OCI-LY7 (cell line): ENCODE data around the gene ELFN1. TPM values are rescaled to one million over a fixed set of nuclear protein-coding genes. Genes with fewer than 3 reads are reported as not detected.

Source experiments
- BruUV-seq: library from RNA; stranded (reverse); fragments of 400-500 nt; replicated peaks from 2 replicates; lab custom pipeline; 2021; lab: Mats Ljungman, UMichigan
- CTCF ChIA-PET: fragments of 300-600 bp; sonication (Branson Sonifier 250); formaldehyde crosslinking; loops from one replicate; lab custom pipeline; 2022; ENCODE audit warnings: antibody characterized with exemption; ENCODE audit not compliant: unreplicated experiment; lab: Charles Lee
- POLR2A ChIA-PET: fragments of 300-600 bp; sonication (Branson Sonifier 250); formaldehyde crosslinking; loops from one replicate; lab custom pipeline; 2022; ENCODE audit warnings: antibody characterized with exemption; lab: Charles Lee
- DNase-seq: peaks from one replicate; pipeline ENCODE4 v3.0.0-alpha.2; 2015; ENCODE audit warnings: low spot score
- H2AFZ ChIP-seq: fragments of 200-600 bp; sonication (generic), shearing (Covaris generic); 2 replicates; pipeline ENCODE4 v1.6.1; 2014; ENCODE audit warnings: mild to moderate bottlenecking, antibody characterized with exemption, low read length, moderate library complexity
- H3K27ac ChIP-seq: fragments of 200-600 bp; sonication (generic); 2 replicates; pipeline ENCODE4 v1.5.1; 2014; ENCODE audit warnings: mixed run types, low read depth, mild to moderate bottlenecking, moderate library complexity, low read length, inconsistent platforms; ENCODE audit not compliant: poor library complexity, severe bottlenecking
- H3K36me3 ChIP-seq: fragments of 200-600 bp; sonication (generic); 2 replicates; pipeline ENCODE4 v1.6.1; 2014; ENCODE audit warnings: mild to moderate bottlenecking, antibody characterized with exemption, low read length, moderate library complexity, mixed read lengths; ENCODE audit not compliant: insufficient read depth
- H3K4me1 ChIP-seq: fragments of 200-600 bp; sonication (generic); 2 replicates; pipeline ENCODE4 v1.5.1; 2014; ENCODE audit warnings: mild to moderate bottlenecking, low read length; ENCODE audit not compliant: insufficient read depth, poor library complexity, severe bottlenecking
- H3K4me2 ChIP-seq: fragments of 200-600 bp; sonication (generic); 2 replicates; pipeline ENCODE4 v1.6.1; 2014; ENCODE audit warnings: mild to moderate bottlenecking, low read length
- H3K4me3 ChIP-seq: fragments of 200-600 bp; sonication (generic); 2 replicates; pipeline ENCODE4 v1.5.1; 2014; ENCODE audit warnings: mild to moderate bottlenecking, low read depth, low read length; ENCODE audit not compliant: poor library complexity, severe bottlenecking
- H3K79me2 ChIP-seq: fragments of 200-600 bp; sonication (generic); 2 replicates; pipeline ENCODE4 v1.6.1; 2016; ENCODE audit warnings: low read depth, mild to moderate bottlenecking, low read length, moderate library complexity, mixed read lengths; ENCODE audit not compliant: insufficient read depth
- H3K9me2 ChIP-seq: fragments of 200-600 bp; sonication (generic); 2 replicates; pipeline ENCODE4 v1.6.1; 2016; ENCODE audit warnings: mild to moderate bottlenecking, low read length, mixed read lengths; ENCODE audit not compliant: insufficient read depth
- H3K9me3 ChIP-seq: fragments of 200-600 bp; sonication (generic); 2 replicates; pipeline ENCODE4 v1.6.1; 2014; ENCODE audit warnings: mild to moderate bottlenecking, mixed run types, low read length, mixed read lengths
- H4K20me1 ChIP-seq: fragments of 200-600 bp; sonication (generic); 2 replicates; pipeline ENCODE4 v1.6.1; 2014; ENCODE audit warnings: mild to moderate bottlenecking, antibody characterized with exemption, low read length, moderate library complexity, mixed read lengths; ENCODE audit not compliant: insufficient read depth
- EZH2phosphoT487 ChIP-seq: fragments of 200-600 bp; sonication (generic); IDR thresholded peaks from 2 replicates; pipeline ENCODE4 v1.6.1; 2018; ENCODE audit warnings: low read depth, borderline replicate concordance, mild to moderate bottlenecking, mixed run types, antibody characterized with exemption, low read length, moderate library complexity, mixed read lengths
- intact Hi-C: fragments of 100-400 bp; cut with micrococcal nuclease; formaldehyde crosslinking; loops from one replicate; pipeline ENCODE4 v1.10.0; 2022; ENCODE audit not compliant: unreplicated experiment
- total RNA-seq, 2 experiments: library from RNA; depleted of rRNA in 1 of 2; stranded (reverse); fragments of >200 nt in 1 of 2; shearing (Covaris generic) in 1 of 2; gene quantifications; 2 replicates each; pipeline ENCODE4 v1.2.3, GENCODE V29; 2014 to 2022
- TF ChIP-seq, protein P1 (sequence below): fragments of 200-600 bp; sonication (generic); conservative IDR thresholded peaks from 2 replicates; pipeline ENCODE4 v1.5.1; 2014; ENCODE audit warnings: mild to moderate bottlenecking, antibody characterized with exemption, low read length, moderate library complexity, mixed read lengths

ELFN1 gene
- total RNA-seq, 2 experiments from 2014 or later, result not detected

DNA sequence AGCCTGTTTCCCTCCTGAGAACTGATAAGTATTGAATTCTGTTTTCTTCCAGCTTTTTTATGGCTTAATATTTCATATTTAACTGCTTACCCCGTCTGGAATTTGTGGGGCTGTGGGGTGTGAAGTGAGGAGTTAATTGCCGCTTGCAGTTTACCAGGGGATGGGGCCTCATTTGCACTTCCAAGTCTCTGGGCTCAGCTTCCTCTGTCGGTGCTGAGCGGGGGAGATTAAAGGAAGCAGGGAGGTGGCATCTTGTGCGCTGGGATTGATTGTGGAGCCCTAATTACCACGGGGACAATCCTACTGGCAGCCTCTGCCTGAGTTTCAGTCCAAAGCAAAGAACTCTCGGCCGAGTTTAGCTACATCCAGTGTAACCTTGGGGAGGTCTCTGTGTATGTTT lies 33.4 kb downstream of the ELFN1 start:
- Histone ChIP-seq H4K20me1 (no peaks in the 10 kb centered on the region), H2AFZ (no peak overlapping the region), H3K4me2 (no peak overlapping the region), H3K9me3 (0 out of 2 replicates have a peak, but pooled peaks cover 6% of the 10 kb centered on the region), H3K27ac (no peak overlapping the region), H3K4me1 (no peaks in the 10 kb centered on the region), H3K79me2 (no peaks in the 10 kb centered on the region), H3K9me2 (no peaks in the 10 kb centered on the region), H3K4me3 (no peak overlapping the region), H3K36me3 (no peaks in the 10 kb centered on the region)
- ChIA-PET POLR2A (no interaction called here), CTCF (interaction anchor here (0.5 kb wide), 1 partner anchor 489 kb away, joined by 3 read pairs; no protein-coding TSS in a partner anchor)
- no peak for DNase-seq
- TF ChIP-seq, protein P1, sequence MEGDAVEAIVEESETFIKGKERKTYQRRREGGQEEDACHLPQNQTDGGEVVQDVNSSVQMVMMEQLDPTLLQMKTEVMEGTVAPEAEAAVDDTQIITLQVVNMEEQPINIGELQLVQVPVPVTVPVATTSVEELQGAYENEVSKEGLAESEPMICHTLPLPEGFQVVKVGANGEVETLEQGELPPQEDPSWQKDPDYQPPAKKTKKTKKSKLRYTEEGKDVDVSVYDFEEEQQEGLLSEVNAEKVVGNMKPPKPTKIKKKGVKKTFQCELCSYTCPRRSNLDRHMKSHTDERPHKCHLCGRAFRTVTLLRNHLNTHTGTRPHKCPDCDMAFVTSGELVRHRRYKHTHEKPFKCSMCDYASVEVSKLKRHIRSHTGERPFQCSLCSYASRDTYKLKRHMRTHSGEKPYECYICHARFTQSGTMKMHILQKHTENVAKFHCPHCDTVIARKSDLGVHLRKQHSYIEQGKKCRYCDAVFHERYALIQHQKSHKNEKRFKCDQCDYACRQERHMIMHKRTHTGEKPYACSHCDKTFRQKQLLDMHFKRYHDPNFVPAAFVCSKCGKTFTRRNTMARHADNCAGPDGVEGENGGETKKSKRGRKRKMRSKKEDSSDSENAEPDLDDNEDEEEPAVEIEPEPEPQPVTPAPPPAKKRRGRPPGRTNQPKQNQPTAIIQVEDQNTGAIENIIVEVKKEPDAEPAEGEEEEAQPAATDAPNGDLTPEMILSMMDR, result no peak
- TF ChIP-seq EZH2phosphoT487, result no peak
- intact Hi-C loops, result no loop called here
- BruUV-seq, result no TSS peak

DNA sequence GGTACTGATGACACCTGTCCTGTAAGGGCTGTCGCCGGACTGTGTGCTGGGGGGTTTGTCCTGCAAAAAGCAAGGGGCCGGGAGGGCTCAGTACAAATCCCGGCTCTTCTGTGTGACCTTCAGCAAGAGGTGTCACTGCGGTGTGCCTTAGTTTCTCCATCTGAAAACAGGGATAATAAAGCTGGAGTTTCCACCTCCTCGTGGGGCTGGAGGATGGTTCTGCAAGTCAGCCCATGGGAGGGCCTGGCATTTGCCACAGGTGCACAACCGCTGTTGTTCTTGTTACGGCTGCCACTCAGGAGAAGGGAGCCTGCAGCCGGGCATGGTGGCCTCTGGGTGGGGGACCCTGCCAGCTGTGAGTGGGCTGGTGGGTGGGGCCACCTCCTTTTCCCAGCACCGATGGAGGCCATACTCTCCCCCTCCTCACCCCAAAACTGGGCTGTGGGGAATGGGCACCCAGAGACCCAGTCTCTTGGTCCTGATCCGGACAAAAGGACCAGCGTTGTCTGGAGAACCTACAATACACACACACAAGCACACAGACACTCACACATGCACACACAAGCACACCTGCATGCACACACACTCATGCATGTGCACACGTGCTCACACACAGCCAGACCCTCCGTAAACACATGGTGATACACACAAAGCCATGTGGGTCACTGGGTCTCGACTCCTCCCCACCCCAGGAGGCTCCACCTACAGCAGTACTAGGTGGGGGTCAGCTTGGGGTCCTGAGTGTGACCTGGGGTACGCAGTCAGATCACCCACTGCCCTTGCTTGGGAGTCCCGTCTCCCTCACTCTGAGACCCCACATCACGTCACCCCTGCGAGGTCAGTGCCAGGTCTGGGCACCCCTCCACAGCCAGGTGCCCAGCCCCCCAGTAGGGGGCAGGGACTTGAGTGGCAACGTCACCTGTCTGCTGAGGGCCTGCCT lies 34.1 kb downstream of the ELFN1 start:
- no peaks in the 10 kb centered on the region for H3K4me1 ChIP-seq
- intact Hi-C loops, result no loop called here
- no peaks in the 10 kb centered on the region for H3K9me2 ChIP-seq
- peaks cover 7% of the 10 kb centered on the region; the same call in 1 of the 2 replicates for H3K9me3 ChIP-seq
- TF ChIP-seq EZH2phosphoT487, result no peak
- TF ChIP-seq, protein P1, result no peak
- H3K27ac ChIP-seq, result no peak overlapping the region
- ChIA-PET POLR2A (no interaction called here), CTCF (no interaction called here)
- H3K4me3 ChIP-seq, result no peak overlapping the region
- no TSS peak for BruUV-seq
- H3K79me2 ChIP-seq, result no peaks in the 10 kb centered on the region
- H3K4me2 ChIP-seq, result no peak overlapping the region
- no peaks in the 10 kb centered on the region for H4K20me1 ChIP-seq
- no peaks in the 10 kb centered on the region for H3K36me3 ChIP-seq
- H2AFZ ChIP-seq, result no peak overlapping the region
- no peak for DNase-seq
